HEK293 (cell line): ENCODE measurements around the gene PCDH19.

Source experiments
- CTCF ChIA-PET: fragments of 350-600 bp; formaldehyde crosslinking; extraction: SDS; loops from one replicate; lab custom pipeline; 2021; ENCODE audit warnings: antibody characterized with exemption; lab: Yijun Ruan, JAX
- POLR2A ChIA-PET: fragments of 300-600 bp; formaldehyde crosslinking; extraction: SDS; loops from one replicate; lab custom pipeline; 2020; ENCODE audit warnings: antibody characterized with exemption, inconsistent platforms; lab: Yijun Ruan, JAX
- H3K27ac ChIP-seq: fragments of 200-500 bp; sonication (Bioruptor generic); 2 replicates; pipeline ENCODE4 v1.5.1; 2014; ENCODE audit warnings: low read depth, low read length, control low read depth, inconsistent platforms; ENCODE audit errors: extremely low read depth
- H3K36me3 ChIP-seq, 2 experiments: fragments of 200-500 bp in 1 of 2; sonication (Bioruptor generic) in 1 of 2; 1 replicate in 1 of 2; 2 replicates in 1 of 2; pipeline ENCODE4 v1.5.1; 2014 to 2017; ENCODE audit warnings: inconsistent platforms in 2 of 2, low read length in 2 of 2; ENCODE audit not compliant: control insufficient read depth in 2 of 2, insufficient read depth in 1 of 2
- H3K4me1 ChIP-seq: fragments of 200-500 bp; sonication (Bioruptor generic); 2 replicates; pipeline ENCODE4 v1.5.1; 2014; ENCODE audit warnings: mild to moderate bottlenecking, low read length, inconsistent platforms; ENCODE audit not compliant: control insufficient read depth, insufficient read depth
- H3K4me3 ChIP-seq: 2 replicates; pipeline ENCODE4 v1.5.1; 2011; ENCODE audit warnings: low read depth, mild to moderate bottlenecking, control low read depth, low read length, moderate library complexity
- H3K9me3 ChIP-seq: fragments of 200-500 bp; sonication (Bioruptor generic); 2 replicates; pipeline ENCODE4 v1.5.1; 2014; ENCODE audit warnings: low read depth, low read length, inconsistent platforms; ENCODE audit not compliant: control insufficient read depth, insufficient read depth
- BCL11A ChIP-seq: fragments of 450-650 bp; formaldehyde crosslinking; IDR thresholded peaks from 2 replicates; pipeline ENCODE4 v1.5.1; 2016; ENCODE audit warnings: low read depth, missing biosample characterization, missing genetic modification characterization
- GLI4 ChIP-seq: fragments of 450-650 bp; formaldehyde crosslinking; IDR thresholded peaks from 2 replicates; pipeline ENCODE4 v1.5.1; 2016; ENCODE audit warnings: missing biosample characterization, missing genetic modification characterization
- PRDM1 ChIP-seq: fragments of 450-650 bp; formaldehyde crosslinking; IDR thresholded peaks from 2 replicates; pipeline ENCODE4; 2016; ENCODE audit warnings: missing biosample characterization, missing genetic modification characterization
- SP2 ChIP-seq: fragments of 450-650 bp; formaldehyde crosslinking; IDR thresholded peaks from 2 replicates; pipeline ENCODE4 v1.5.1; 2016; ENCODE audit warnings: missing biosample characterization, missing genetic modification characterization
- ZBTB17 ChIP-seq: fragments of 450-650 bp; formaldehyde crosslinking; IDR thresholded peaks from 2 replicates; pipeline ENCODE4 v1.5.1; 2016; ENCODE audit warnings: missing biosample characterization, missing genetic modification characterization
- ZBTB7A ChIP-seq: fragments of 450-650 bp; formaldehyde crosslinking; IDR thresholded peaks from 2 replicates; pipeline ENCODE4 v1.5.1; 2016; ENCODE audit warnings: low read depth, missing biosample characterization, missing genetic modification characterization
- ZFP69B ChIP-seq: fragments of 450-650 bp; formaldehyde crosslinking; IDR thresholded peaks from 2 replicates; pipeline ENCODE4 v1.5.1; 2016; ENCODE audit warnings: missing biosample characterization, missing genetic modification characterization
- ZIC2 ChIP-seq: fragments of 450-650 bp; formaldehyde crosslinking; IDR thresholded peaks from 2 replicates; pipeline ENCODE4 v1.5.1; 2016; ENCODE audit warnings: missing biosample characterization, missing genetic modification characterization
- ZNF169 ChIP-seq: fragments of 450-650 bp; formaldehyde crosslinking; IDR thresholded peaks from 2 replicates; pipeline ENCODE4 v1.5.1; 2016; ENCODE audit warnings: missing biosample characterization, missing genetic modification characterization
- ZNF221 ChIP-seq: fragments of 450-650 bp; formaldehyde crosslinking; IDR thresholded peaks from 2 replicates; pipeline ENCODE4 v1.5.1; 2017; ENCODE audit warnings: missing biosample characterization, missing genetic modification characterization, borderline replicate concordance
- ZNF274 ChIP-seq, 2 experiments: fragments of 200-500 bp in 1 of 2; fragments of 450-650 bp in 1 of 2; sonication (Bioruptor generic) in 1 of 2; formaldehyde crosslinking in 1 of 2; IDR thresholded peaks; 2 replicates each; pipeline versions ENCODE4 v1.5.1 to v1.6.1; 2014 to 2016; ENCODE audit warnings: borderline replicate concordance in 1 of 2, inconsistent platforms in 1 of 2, low read length in 1 of 2, missing biosample characterization in 1 of 2, missing genetic modification characterization in 1 of 2
- ZNF404 ChIP-seq: fragments of 450-650 bp; formaldehyde crosslinking; IDR thresholded peaks from 2 replicates; pipeline ENCODE4 v1.5.1; 2017; ENCODE audit warnings: missing biosample characterization, missing genetic modification characterization
- ZNF423 ChIP-seq: fragments of 450-650 bp; formaldehyde crosslinking; IDR thresholded peaks from 2 replicates; pipeline ENCODE4 v1.5.1; 2016; ENCODE audit warnings: missing biosample characterization, missing genetic modification characterization
- ZNF501 ChIP-seq: fragments of 450-650 bp; formaldehyde crosslinking; IDR thresholded peaks from 2 replicates; pipeline ENCODE4 v1.5.1; 2016; ENCODE audit warnings: missing biosample characterization, missing genetic modification characterization
- ZNF549 ChIP-seq: fragments of 450-650 bp; IDR thresholded peaks from 2 replicates; pipeline ENCODE4 v1.5.1; 2018; ENCODE audit warnings: missing biosample characterization, missing genetic modification characterization, mild to moderate bottlenecking, inconsistent platforms, moderate library complexity
- ZNF610 ChIP-seq: fragments of 450-650 bp; formaldehyde crosslinking; IDR thresholded peaks from 2 replicates; pipeline ENCODE4 v1.5.1; 2016; ENCODE audit warnings: missing biosample characterization, missing genetic modification characterization, borderline replicate concordance
- ZNF621 ChIP-seq: fragments of 450-650 bp; formaldehyde crosslinking; IDR thresholded peaks from 2 replicates; pipeline ENCODE4 v1.5.1; 2017; ENCODE audit warnings: missing biosample characterization, missing genetic modification characterization
- ZNF670 ChIP-seq: fragments of 450-650 bp; formaldehyde crosslinking; IDR thresholded peaks from 2 replicates; pipeline ENCODE4 v1.5.1; 2016; ENCODE audit warnings: missing biosample characterization, missing genetic modification characterization, low read depth
- ZNF677 ChIP-seq: fragments of 450-650 bp; IDR thresholded peaks from 2 replicates; pipeline ENCODE4 v1.5.0; 2018; ENCODE audit warnings: missing biosample characterization, mild to moderate bottlenecking, missing genetic modification characterization, moderate library complexity
- ZNF777 ChIP-seq: fragments of 450-650 bp; formaldehyde crosslinking; IDR thresholded peaks from 2 replicates; pipeline ENCODE4 v1.5.1; 2017; ENCODE audit warnings: missing biosample characterization, missing genetic modification characterization, borderline replicate concordance
- ZSCAN16 ChIP-seq: fragments of 450-650 bp; formaldehyde crosslinking; IDR thresholded peaks from 2 replicates; pipeline ENCODE4 v1.5.1; 2016; ENCODE audit warnings: missing biosample characterization, missing genetic modification characterization
- TF ChIP-seq, protein P1 (sequence below): fragments of 450-650 bp; formaldehyde crosslinking; IDR thresholded peaks from 2 replicates; pipeline ENCODE4 v1.5.1; 2016; ENCODE audit warnings: missing biosample characterization, missing genetic modification characterization
- TF ChIP-seq, protein P2 (sequence below): fragments of 450-650 bp; formaldehyde crosslinking; IDR thresholded peaks from 2 replicates; pipeline ENCODE4 v1.5.1; 2016; ENCODE audit warnings: missing biosample characterization, missing genetic modification characterization, low read depth
- TF ChIP-seq, protein P3 (sequence below): fragments of 450-650 bp; formaldehyde crosslinking; IDR thresholded peaks from 2 replicates; pipeline ENCODE4 v1.5.1; 2016; ENCODE audit warnings: missing biosample characterization, missing genetic modification characterization, borderline replicate concordance
- TF ChIP-seq, protein P4 (sequence below): fragments of 450-650 bp; formaldehyde crosslinking; IDR thresholded peaks from 2 replicates; pipeline ENCODE4 v1.5.1; 2016; ENCODE audit warnings: missing biosample characterization, missing genetic modification characterization

Gene PCDH19, protein sequence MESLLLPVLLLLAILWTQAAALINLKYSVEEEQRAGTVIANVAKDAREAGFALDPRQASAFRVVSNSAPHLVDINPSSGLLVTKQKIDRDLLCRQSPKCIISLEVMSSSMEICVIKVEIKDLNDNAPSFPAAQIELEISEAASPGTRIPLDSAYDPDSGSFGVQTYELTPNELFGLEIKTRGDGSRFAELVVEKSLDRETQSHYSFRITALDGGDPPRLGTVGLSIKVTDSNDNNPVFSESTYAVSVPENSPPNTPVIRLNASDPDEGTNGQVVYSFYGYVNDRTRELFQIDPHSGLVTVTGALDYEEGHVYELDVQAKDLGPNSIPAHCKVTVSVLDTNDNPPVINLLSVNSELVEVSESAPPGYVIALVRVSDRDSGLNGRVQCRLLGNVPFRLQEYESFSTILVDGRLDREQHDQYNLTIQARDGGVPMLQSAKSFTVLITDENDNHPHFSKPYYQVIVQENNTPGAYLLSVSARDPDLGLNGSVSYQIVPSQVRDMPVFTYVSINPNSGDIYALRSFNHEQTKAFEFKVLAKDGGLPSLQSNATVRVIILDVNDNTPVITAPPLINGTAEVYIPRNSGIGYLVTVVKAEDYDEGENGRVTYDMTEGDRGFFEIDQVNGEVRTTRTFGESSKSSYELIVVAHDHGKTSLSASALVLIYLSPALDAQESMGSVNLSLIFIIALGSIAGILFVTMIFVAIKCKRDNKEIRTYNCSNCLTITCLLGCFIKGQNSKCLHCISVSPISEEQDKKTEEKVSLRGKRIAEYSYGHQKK (N-terminal part only)

DNA sequence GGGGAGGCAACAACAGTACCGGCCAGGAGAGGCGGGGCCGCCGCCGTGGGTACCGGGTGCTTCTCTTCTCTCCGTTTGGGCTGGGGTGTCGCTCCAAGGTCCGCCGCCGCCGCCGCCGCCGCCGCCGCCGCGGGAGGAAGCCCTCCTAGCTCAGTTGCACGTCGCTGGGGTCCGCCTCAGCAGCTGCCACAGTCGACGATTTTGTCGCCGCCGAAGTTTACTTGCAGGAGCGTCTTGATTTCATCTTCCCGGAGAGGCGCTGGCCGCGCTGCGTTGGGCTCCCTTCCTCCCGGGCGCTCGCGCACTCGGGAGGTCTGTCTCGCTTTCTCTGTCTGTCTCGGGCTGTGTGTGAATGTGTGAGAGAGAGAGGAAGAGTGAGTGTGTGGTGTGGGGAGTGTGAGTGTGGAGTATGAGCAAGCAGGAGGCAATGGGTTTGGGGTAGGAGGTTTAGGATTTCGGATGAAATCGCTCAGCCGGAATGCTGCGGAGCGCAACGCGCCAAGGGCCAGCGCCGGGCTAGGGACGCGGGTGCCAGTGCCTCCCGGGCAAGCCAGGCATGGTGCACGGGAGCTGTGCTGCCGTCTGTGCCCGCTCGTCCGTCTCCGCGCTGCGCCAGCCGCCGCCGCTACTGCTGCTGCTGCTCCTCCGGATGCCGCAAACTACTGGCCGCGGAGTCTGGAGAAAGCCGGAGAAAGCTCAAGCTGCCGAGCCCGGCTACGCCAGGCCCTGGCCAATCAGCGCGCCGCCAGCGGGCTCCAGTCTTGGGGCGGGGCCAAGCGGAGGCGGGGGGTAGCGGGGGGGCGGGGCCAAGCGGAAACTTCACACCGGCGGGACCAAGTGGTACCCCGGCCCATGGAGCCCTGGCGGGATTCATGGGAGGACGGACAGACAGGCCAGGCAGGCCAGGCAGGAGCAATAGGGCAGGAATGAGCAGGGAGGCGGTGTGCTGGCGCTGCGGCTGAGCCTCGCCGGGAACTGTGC, at the start of gene PCDH19:
Gene PCDH19 (minus strand): TSS at position 664 of the 981 bp plus-strand sequence. CDS start 1,676 bp downstream, outside the sequence.
- peak within 1 kb of the TSS; percentile 42 for H3K4me3 ChIP-seq
- TF ChIP-seq ZNF404 (tag by site-specific recombination) = no peak
- no peak for TF ChIP-seq ZBTB7A (tag by site-specific recombination)
- no peak for TF ChIP-seq ZNF221 (tag by site-specific recombination)
- TF ChIP-seq BCL11A (tag by site-specific recombination) = no peak
- no peak for TF ChIP-seq ZNF423 (tag by site-specific recombination)
- no peak for TF ChIP-seq ZNF501 (tag by site-specific recombination)
- no peak for TF ChIP-seq ZNF670
- no peak for TF ChIP-seq ZNF274 (IDR thresholded peaks at IDR 0.05; ENCODE audit: low read length)
- no peak for TF ChIP-seq ZNF274 (tag by site-specific recombination; IDR thresholded peaks at IDR 0.05; ENCODE audit: borderline replicate concordance)
- TF ChIP-seq PRDM1 (tag by site-specific recombination) = peak; percentile 74
- peak; percentile 88 for TF ChIP-seq ZBTB17 (tag by site-specific recombination)
- TF ChIP-seq ZNF549 = no peak
- TF ChIP-seq, protein P1, sequence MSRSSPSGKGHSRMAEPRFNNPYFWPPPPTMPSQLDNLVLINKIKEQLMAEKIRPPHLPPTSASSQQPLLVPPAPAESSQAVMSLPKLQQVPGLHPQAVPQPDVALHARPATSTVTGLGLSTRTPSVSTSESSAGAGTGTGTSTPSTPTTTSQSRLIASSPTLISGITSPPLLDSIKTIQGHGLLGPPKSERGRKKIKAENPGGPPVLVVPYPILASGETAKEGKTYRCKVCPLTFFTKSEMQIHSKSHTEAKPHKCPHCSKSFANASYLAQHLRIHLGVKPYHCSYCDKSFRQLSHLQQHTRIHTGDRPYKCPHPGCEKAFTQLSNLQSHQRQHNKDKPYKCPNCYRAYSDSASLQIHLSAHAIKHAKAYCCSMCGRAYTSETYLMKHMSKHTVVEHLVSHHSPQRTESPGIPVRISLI (tag by site-specific recombination) = no peak
- TF ChIP-seq ZFP69B (tag by site-specific recombination) = no peak
- TF ChIP-seq, protein P2, sequence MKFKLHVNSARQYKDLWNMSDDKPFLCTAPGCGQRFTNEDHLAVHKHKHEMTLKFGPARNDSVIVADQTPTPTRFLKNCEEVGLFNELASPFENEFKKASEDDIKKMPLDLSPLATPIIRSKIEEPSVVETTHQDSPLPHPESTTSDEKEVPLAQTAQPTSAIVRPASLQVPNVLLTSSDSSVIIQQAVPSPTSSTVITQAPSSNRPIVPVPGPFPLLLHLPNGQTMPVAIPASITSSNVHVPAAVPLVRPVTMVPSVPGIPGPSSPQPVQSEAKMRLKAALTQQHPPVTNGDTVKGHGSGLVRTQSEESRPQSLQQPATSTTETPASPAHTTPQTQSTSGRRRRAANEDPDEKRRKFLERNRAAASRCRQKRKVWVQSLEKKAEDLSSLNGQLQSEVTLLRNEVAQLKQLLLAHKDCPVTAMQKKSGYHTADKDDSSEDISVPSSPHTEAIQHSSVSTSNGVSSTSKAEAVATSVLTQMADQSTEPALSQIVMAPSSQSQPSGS = no peak
- TF ChIP-seq ZIC2 (tag by site-specific recombination) = no peak
- TF ChIP-seq, protein P3, sequence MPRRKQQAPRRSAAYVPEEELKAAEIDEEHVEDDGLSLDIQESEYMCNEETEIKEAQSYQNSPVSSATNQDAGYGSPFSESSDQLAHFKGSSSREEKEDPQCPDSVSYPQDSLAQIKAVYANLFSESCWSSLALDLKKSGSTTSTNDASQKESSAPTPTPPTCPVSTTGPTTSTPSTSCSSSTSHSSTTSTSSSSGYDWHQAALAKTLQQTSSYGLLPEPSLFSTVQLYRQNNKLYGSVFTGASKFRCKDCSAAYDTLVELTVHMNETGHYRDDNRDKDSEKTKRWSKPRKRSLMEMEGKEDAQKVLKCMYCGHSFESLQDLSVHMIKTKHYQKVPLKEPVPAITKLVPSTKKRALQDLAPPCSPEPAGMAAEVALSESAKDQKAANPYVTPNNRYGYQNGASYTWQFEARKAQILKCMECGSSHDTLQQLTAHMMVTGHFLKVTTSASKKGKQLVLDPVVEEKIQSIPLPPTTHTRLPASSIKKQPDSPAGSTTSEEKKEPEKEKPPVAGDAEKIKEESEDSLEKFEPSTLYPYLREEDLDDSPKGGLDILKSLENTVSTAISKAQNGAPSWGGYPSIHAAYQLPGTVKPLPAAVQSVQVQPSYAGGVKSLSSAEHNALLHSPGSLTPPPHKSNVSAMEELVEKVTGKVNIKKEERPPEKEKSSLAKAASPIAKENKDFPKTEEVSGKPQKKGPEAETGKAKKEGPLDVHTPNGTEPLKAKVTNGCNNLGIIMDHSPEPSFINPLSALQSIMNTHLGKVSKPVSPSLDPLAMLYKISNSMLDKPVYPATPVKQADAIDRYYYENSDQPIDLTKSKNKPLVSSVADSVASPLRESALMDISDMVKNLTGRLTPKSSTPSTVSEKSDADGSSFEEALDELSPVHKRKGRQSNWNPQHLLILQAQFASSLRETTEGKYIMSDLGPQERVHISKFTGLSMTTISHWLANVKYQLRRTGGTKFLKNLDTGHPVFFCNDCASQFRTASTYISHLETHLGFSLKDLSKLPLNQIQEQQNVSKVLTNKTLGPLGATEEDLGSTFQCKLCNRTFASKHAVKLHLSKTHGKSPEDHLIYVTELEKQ (tag by site-specific recombination) = no peak
- peak; percentile 46; the same call in 1 of the 2 replicates for TF ChIP-seq ZNF777 (tag by site-specific recombination)
- peak; percentile 30 for TF ChIP-seq SP2 (tag by site-specific recombination)
- no peak for TF ChIP-seq ZNF621
- TF ChIP-seq GLI4 = no peak
- no peak for TF ChIP-seq ZNF677 (tag by site-specific recombination)
- no peak for TF ChIP-seq ZNF169 (tag by site-specific recombination)
- no peak for TF ChIP-seq ZNF610 (tag by site-specific recombination)
- no peak for TF ChIP-seq ZSCAN16 (tag by site-specific recombination)
- TF ChIP-seq, protein P4, sequence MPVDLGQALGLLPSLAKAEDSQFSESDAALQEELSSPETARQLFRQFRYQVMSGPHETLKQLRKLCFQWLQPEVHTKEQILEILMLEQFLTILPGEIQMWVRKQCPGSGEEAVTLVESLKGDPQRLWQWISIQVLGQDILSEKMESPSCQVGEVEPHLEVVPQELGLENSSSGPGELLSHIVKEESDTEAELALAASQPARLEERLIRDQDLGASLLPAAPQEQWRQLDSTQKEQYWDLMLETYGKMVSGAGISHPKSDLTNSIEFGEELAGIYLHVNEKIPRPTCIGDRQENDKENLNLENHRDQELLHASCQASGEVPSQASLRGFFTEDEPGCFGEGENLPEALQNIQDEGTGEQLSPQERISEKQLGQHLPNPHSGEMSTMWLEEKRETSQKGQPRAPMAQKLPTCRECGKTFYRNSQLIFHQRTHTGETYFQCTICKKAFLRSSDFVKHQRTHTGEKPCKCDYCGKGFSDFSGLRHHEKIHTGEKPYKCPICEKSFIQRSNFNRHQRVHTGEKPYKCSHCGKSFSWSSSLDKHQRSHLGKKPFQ = no peak

More for the DNA sequence above, at the start of gene PCDH19:
- Histone ChIP-seq H3K27ac (no peak within 1 kb of the TSS), H3K36me3 (peaks cover 0 to 26% of the 10 kb centered on the region in 2 experiments; a peak in 1 of 3 replicates), H3K4me1 (no peaks in the 10 kb centered on the region), H3K9me3 (no peaks in the 10 kb centered on the region; the same call in 1 of the 2 replicates)
- ChIA-PET POLR2A (interaction anchor here (1.0 kb wide), 1 partner anchor 16 kb away, joined by 3 read pairs; no protein-coding TSS in a partner anchor), CTCF (no interaction called here)
